Measurements from ENCODE around the gene COPS7A.
A peak's percentile ranks its signal among the peaks of the same experiment; 100 is the strongest.

Gene COPS7A

DNA sequence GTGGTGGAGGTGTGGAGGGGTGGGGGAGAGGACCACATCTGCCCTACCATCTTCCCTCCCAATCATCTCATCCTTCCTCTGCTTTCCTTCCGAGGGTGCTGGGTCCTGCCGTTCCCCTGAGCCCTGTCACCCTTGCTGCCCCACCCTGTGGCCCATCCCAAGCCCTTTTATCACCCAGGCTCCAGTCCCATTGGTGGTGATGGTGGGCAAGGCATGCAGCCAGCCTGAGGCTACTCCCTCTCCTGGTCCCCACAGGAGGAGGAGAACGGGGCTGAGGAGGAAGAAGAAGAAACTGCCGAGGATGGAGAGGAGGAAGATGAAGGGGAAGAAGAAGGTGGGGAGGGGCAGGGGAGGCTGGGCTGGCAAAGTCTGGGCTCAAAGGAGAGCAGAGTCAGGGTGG, 45.8 kb downstream of the COPS7A start:
- no peak for DNase-seq (ENCODE audit: low read depth, low spot score)

DNA sequence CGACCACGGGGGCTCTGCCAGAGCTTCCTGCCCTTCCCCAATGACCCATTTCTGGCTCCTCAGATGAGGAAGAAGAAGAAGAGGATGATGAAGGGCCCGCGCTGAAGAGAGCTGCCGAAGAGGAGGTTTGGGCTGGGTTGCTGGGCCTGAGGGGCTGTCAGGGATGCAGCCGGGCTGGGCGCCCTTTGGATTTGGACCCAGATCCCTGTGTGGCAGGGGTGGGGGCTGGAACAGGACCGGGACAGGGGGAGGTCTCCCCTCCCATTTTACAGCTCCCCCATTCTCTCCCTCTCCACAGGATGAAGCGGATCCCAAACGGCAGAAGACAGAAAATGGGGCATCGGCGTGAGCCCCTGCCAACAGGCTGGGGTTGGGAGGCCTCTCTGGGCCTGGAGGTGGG, 46.2 kb downstream of the COPS7A start:
- DNase-seq (ENCODE audit: low read depth, low spot score): no peak

DNA sequence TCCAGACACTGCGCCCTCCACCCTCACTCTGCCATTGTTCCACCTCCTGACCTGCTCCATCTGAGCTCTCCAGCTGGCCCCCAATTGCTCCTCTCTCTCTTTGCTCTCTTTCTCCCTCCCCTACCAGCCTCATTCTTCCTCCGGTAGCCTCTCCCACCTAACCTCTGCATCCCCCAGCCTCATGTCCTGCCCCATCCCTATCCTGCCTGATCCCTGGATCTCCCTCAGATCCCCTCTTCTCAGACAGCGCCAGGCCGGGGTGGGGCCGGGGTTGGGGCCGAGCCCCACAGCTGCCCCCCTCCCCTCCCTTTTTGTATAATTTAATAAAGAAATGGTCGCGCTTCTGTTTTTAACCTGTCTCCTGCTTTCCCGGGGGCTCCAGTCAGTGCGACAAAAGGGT, 46.8 kb downstream of the COPS7A start:
- no peak for DNase-seq (ENCODE audit: low read depth, low spot score)

DNA sequence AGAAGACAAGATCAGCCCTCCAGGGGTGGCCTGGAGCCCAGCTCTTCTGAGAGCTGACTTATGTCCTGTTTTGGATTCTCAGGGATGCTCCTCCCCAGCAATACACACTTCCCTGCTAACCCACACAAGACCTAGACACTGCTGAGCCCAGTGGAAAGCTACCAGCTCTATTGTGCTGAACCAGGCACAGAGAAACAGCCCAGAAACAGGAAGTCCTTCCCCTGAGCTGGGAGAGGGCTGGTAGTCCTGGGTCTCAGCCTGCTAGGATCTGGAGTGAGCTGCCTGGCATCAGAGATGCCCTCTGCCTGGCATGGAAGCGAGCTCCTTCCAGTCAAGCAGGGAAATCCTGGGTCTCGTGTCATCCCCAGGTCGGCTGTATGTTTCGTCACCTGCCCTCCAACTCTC, 47.2 kb downstream of the COPS7A start:
- DNase-seq (ENCODE audit: low read depth, low spot score): no peak

DNA sequence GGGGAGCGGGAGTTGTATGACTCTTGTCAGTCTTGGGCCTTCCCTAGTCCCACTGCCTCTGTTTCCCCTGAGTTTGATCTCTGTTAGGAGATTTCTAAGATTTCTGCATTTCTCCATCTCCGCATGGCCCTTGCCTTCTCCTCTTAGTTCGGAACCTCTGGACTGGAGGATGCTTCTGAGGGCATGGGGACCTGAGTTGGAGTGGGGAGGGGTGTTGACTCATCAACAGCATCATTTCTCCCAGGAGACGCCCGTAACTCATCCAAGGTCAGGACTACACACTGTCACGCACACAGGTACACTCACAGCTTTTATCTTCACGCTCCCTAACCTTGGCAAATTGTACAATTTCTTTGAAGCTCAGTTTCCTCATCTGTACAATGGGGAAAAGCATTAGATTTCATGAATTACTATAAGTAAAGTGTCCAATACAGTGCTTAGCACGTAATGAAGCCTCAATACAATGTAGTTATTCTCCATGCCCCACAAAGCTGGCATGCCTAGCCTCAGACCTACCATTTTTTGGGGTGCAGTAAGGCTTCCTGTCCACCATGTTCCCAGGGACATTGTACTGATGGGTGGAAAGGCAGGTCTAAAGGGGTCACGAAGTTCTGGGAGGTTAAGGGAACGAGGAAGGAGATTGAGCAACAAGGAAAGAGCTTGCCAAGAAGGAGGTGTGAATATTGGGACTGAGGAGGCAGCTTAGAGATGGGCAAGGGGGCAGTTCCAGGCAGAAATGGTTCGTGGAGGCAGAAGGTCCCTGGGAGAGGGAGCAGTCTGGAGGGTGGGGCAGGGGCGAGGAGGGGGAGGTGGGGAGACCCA, 47.9 kb downstream of the COPS7A start:
- DNase-seq (ENCODE audit: low read depth, low spot score): no peak

DNA sequence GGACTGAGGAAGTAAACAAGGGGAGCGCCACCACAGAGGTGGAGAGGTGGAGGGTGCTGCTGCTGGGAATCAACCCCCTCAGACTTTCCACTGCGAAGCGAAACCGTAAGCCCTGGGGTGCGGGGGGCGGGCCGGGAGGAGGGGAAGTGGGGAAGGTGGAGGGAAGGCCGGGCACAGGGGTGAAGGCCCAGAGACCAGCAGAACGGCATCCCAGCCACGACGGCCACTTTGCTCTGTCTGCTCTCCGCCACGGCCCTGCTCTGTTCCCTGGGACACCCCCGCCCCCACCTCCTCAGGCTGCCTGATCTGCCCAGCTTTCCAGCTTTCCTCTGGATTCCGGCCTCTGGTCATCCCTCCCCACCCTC, 48.5 kb downstream of the COPS7A start, which contains the start of gene LAG3:
Gene LAG3, plus strand, starts transcription at position 190 of the 365 bp plus-strand sequence. CDS start 333 bp downstream, outside the sequence.
- no peak for DNase-seq (ENCODE audit: low read depth, low spot score)

DNA sequence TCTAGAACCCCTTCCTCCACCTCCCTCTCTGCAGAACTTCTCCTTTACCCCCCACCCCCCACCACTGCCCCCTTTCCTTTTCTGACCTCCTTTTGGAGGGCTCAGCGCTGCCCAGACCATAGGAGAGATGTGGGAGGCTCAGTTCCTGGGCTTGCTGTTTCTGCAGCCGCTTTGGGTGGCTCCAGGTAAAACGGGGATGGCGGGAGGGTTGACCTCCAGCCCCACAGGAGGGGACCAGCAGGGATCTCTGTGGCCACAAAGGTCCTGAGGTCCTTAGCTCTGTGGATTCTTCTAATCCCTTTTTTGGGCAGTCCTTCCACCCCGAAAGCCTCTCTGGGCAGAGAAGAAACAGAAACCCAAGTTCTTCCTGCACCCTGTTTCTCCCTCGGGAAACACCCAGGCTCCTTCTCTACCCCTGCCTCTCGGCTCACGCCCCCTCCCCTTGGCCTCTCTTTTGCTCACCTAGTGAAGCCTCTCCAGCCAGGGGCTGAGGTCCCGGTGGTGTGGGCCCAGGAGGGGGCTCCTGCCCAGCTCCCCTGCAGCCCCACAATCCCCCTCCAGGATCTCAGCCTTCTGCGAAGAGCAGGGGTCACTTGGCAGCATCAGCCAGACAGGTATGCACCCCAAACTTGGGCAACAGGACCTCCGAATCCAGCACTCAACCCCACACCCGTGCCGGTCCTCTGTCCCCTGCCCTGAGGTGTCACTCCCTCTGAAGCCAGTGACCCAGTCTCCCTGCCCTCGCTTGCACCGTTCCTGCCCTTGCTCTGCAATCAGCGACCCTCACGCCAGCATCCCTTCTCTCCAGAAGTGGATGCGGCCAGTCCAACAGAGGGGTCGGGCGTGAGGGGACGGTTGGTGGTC, 49.1 kb downstream of the COPS7A start:
- DNase-seq (ENCODE audit: low read depth, low spot score): no peak

DNA sequence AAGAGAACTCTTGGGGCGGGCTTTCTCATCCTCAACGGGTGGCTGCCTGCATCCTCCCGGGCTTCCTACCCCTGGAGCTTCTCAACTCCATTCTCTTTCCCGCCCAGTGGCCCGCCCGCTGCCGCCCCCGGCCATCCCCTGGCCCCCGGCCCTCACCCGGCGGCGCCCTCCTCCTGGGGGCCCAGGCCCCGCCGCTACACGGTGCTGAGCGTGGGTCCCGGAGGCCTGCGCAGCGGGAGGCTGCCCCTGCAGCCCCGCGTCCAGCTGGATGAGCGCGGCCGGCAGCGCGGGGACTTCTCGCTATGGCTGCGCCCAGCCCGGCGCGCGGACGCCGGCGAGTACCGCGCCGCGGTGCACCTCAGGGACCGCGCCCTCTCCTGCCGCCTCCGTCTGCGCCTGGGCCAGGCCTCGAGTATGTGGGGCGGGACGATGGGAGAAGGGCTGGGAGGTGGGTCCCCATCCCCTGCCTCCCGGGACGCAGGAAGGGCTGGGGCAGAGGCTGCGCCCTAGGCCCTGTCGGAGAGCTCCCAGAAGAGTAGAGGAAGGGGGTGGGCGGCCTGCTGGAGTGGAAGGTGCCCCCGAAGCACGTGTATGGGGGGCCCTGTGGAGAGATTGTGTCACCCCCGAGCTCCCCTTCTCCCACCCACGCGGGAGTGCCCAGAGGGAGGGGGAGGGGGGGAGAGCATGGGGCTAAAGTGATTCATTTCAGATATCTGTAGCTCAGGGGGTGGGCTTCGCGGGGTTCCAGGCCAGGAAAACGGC, 49.9 kb downstream of the COPS7A start:
- DNase-seq (ENCODE audit: low read depth, low spot score): no peak

DNA sequence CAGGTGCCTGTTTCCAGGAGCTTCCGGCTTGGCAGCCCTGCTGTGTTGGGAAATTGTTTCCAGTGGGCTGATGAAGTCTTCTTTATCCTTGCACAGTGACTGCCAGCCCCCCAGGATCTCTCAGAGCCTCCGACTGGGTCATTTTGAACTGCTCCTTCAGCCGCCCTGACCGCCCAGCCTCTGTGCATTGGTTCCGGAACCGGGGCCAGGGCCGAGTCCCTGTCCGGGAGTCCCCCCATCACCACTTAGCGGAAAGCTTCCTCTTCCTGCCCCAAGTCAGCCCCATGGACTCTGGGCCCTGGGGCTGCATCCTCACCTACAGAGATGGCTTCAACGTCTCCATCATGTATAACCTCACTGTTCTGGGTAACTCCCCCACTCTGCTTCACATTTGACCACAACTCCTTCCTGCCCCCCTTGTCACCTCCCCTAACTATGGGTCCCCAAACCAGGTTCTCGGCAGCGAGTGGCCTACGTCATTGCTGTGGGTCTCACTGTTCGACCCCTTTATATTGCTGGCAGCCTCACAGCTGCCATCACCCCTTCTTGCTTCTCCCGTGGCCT, 50.7 kb downstream of the COPS7A start:
- no peak for DNase-seq (ENCODE audit: low read depth, low spot score)

DNA sequence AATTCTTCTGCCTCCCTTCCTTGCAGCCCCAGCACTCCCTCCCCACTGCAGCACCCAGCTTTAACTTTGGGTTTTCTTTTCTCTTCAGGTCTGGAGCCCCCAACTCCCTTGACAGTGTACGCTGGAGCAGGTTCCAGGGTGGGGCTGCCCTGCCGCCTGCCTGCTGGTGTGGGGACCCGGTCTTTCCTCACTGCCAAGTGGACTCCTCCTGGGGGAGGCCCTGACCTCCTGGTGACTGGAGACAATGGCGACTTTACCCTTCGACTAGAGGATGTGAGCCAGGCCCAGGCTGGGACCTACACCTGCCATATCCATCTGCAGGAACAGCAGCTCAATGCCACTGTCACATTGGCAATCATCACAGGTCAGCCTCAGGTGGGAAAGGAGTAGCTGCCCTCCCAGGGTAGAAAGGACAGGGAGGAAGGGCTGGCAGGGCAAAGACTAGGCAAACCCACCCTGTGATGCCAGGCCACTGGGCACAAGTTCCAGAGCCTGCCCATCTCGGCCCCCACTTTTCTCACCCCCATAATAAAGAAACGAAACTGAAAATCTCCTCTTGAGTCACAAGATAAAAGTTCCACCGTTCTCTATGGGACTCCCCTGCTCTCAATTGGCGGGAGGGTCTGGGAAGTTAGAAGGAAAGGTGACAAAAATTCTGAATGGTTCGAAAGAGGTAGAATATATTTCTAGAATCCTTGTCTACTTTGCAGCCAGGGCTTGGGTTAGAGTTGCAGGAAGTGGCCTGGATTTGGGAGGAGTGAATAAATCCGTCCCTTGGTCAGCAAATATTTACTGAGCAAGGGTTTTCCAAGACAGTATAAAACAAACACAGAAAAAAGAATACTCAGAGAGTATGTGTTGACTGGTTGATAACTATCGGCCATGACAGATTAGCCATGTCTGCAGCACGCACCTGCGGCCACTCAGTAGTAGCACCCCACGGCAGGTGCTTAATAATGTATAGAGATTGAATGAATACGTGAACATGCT, 51.6 kb downstream of the COPS7A start:
- DNase-seq (ENCODE audit: low read depth, low spot score): no peak

DNA sequence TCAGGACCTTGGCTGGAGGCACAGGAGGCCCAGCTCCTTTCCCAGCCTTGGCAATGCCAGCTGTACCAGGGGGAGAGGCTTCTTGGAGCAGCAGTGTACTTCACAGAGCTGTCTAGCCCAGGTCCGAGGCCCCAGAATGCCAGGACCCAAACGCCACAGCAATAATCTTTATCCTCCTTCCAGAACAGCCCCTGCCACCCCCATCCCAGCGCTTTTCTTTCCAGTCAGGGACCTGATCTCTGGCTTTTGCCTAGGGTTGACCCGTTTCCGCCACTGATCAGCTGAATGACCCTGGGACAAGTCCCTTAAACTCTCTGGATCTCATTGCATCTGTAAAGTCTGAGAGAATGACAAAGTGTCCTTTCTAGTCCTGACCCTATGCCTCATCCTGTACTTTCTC, 53.5 kb downstream of the COPS7A start:
- DNase-seq (ENCODE audit: low read depth, low spot score): no peak

DNA sequence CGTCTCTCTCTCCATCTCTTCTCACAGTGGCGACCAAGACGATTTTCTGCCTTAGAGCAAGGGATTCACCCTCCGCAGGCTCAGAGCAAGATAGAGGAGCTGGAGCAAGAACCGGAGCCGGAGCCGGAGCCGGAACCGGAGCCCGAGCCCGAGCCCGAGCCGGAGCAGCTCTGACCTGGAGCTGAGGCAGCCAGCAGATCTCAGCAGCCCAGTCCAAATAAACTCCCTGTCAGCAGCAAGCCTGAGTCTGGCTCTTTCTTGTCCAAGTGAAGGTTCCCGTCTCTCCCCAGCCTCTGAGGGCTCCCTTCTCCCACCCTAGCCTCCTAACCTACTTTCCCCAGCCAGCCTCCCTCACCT, 54.3 kb downstream of the COPS7A start:
- no peak for DNase-seq (ENCODE audit: low read depth, low spot score)

DNA sequence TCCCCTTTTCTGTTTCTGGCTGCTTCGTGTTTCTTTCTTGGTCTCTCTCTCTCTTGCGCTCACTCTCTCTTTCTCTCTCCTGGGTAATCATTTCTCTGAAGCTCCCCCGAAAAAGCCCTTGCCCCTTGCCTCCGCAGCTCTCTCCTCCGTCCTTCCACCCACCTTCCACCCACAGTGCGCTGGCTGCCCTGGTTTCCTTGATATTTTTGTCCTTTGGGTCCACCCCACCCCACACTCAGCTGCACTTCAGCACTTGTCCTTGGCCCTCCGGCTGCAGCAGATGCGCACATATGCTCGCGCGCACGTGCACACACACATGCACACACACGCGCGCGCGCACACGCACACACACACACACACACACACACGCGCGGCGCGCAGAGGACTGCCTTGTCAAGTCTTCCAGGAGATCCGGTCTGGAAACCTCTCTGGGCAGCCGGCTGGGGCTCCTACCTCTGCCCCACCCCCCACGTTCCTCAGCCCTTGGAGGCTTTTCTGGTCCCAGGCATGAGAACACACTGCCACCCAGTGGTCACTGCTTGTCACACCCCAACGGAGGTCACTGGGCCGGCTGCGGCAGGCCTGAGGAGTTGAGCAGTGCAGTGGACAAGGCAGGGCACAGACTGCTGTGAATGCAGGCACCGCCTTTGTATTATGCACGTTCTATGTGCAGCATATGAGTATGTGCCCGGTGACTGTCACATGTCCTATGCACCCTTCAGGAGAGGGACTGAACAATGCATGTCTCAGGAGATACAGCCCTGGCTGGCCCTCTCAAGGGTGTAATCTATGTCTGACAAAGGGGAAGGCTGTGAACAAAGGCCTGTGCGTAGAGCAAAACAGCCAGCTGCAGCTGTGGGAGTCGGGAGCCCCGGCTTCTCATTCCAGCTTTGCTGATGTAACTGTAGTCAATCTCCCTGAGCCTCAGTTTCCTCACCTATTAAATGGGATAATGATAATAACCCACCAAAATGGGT, 55.0 kb downstream of the COPS7A start:
- peak; percentile 70 for DNase-seq (ENCODE audit: low read depth, low spot score)

DNA sequence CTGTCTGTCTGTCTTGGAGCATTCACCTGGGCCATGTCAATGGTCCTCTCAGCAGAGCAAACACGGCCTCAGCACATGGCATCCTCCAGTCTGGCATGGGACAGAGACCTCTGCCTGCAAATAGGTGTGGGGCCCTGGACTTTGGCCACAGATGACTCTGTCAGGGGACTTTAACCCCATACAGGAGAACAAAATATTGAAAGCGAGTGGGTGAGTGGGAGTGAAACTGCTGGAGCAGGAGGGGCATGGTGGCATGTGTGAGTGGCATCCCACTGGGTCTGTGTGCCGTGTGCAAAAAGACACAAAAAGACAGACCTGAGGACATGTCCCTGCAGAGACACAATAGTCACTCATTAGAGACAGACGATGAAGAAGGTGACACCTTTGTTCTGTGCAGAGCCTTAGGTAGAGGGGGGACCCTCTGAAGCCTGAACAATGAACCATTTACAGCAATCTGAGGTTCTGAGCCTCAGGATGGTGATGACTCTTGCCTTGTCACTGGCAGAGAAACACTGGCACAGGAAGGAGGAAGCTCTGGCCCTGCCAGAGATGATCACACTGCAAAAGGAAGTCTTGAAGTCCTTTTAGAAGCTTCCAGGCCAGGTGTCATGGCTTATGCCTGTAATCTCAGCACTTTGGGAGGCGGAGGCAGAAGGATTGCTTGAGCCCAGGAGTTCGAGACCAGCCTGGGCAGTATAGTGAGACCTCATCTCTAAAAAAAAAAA, 56.0 kb downstream of the COPS7A start:
- no peak for DNase-seq (ENCODE audit: low read depth, low spot score)

DNA sequence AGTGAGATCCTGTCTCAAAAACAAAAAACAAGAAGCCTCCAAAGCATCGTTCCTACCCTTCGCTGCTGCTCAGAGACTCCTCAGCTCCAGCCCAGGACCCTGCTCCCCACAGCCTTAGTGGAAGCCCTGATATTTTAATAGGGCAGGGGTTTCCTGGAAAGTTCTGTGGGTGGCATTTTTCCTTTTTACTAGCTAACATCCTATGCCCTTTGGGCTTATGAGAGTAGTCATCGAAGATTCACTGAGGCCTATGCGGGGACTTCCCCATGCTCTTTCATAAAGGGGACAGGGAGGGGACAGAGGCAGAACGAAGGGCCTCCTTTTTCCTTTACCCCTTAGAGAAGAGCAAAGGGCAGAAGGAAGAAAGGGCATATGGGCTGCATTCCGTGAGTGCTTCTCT, 56.7 kb downstream of the COPS7A start:
- DNase-seq (ENCODE audit: low read depth, low spot score): no peak

Measured in brain pericyte (primary cell).